ENCODE data around the gene ZNF423.

Gene ZNF423

GRCh38 chr16:49615576-49615975 lies 240.3 kb downstream of the ZNF423 start:
- DNase-seq, result no peak
- no peak for TF ChIP-seq CTCF (IDR thresholded peaks at IDR 0.05; ENCODE audit: low read depth, low read length)
- H3K4me3 ChIP-seq (ENCODE audit: low read depth, low read length), result no peak overlapping the region
- no peaks in the 10 kb centered on the region for H3K27me3 ChIP-seq (ENCODE audit: insufficient read depth, low read depth, severe bottlenecking)
- H3K36me3 ChIP-seq, result no peaks in the 10 kb centered on the region
- H3K27ac ChIP-seq, result no peak overlapping the region
- no peaks in the 10 kb centered on the region for H3K9me3 ChIP-seq (ENCODE audit: severe bottlenecking)

- no peak for DNase-seq
- Histone ChIP-seq H3K36me3 (no peaks in the 10 kb centered on the region), H3K27me3 (ENCODE audit: insufficient read depth, low read depth, severe bottlenecking) (no peaks in the 10 kb centered on the region), H3K9me3 (ENCODE audit: severe bottlenecking) (no peaks in the 10 kb centered on the region), H3K4me3 (ENCODE audit: low read depth, low read length) (no peak overlapping the region), H3K27ac (no peak overlapping the region)
- TF ChIP-seq CTCF (IDR thresholded peaks at IDR 0.05; ENCODE audit: low read depth, low read length), result no peak
Observed at GRCh38 chr16:49610983-49611382, 244.9 kb downstream of the ZNF423 start.

- no peak overlapping the region for H3K27ac ChIP-seq
- TF ChIP-seq CTCF (IDR thresholded peaks at IDR 0.05; ENCODE audit: low read depth, low read length), result peak; percentile 88
- H3K4me3 ChIP-seq (ENCODE audit: low read depth, low read length), result no peak overlapping the region
- peak; percentile 57 for DNase-seq
- H3K27me3 ChIP-seq (ENCODE audit: insufficient read depth, low read depth, severe bottlenecking), result no peaks in the 10 kb centered on the region
- H3K9me3 ChIP-seq (ENCODE audit: severe bottlenecking), result no peaks in the 10 kb centered on the region
- no peaks in the 10 kb centered on the region for H3K36me3 ChIP-seq
Observed at GRCh38 chr16:49608779-49609178, 247.1 kb downstream of the ZNF423 start.

- Histone ChIP-seq H3K4me3 (ENCODE audit: low read depth, low read length) (no peak overlapping the region), H3K9me3 (ENCODE audit: severe bottlenecking) (no peaks in the 10 kb centered on the region), H3K27ac (no peak overlapping the region), H3K36me3 (no peaks in the 10 kb centered on the region), H3K27me3 (ENCODE audit: insufficient read depth, low read depth, severe bottlenecking) (no peaks in the 10 kb centered on the region)
- no peak for TF ChIP-seq CTCF (IDR thresholded peaks at IDR 0.05; ENCODE audit: low read depth, low read length)
- DNase-seq, result peak; percentile 18
Observed at GRCh38 chr16:49608098-49608497, 247.8 kb downstream of the ZNF423 start.

- no peak for DNase-seq
- Histone ChIP-seq H3K36me3 (no peaks in the 10 kb centered on the region), H3K27ac (no peak overlapping the region), H3K27me3 (ENCODE audit: insufficient read depth, low read depth, severe bottlenecking) (no peaks in the 10 kb centered on the region), H3K9me3 (ENCODE audit: severe bottlenecking) (no peaks in the 10 kb centered on the region), H3K4me3 (ENCODE audit: low read depth, low read length) (no peak overlapping the region)
- no peak for TF ChIP-seq CTCF (IDR thresholded peaks at IDR 0.05; ENCODE audit: low read depth, low read length)
Observed at GRCh38 chr16:49605536-49606254, 250.2 kb downstream of the ZNF423 start.

GRCh38 chr16:49604602-49605001 lies 251.3 kb downstream of the ZNF423 start:
- H3K27me3 ChIP-seq (ENCODE audit: insufficient read depth, low read depth, severe bottlenecking), result no peaks in the 10 kb centered on the region
- no peak for DNase-seq
- H3K27ac ChIP-seq, result no peak overlapping the region
- no peaks in the 10 kb centered on the region for H3K36me3 ChIP-seq
- no peak for TF ChIP-seq CTCF (IDR thresholded peaks at IDR 0.05; ENCODE audit: low read depth, low read length)
- no peaks in the 10 kb centered on the region for H3K9me3 ChIP-seq (ENCODE audit: severe bottlenecking)
- no peak overlapping the region for H3K4me3 ChIP-seq (ENCODE audit: low read depth, low read length)
